RWPE1 (cell line): ENCODE measurements around the gene ERGIC1.
A peak's percentile ranks its signal among the peaks of the same experiment; 100 is the strongest.
"Not testable (repeated sequence)": the region's sequence is repeated elsewhere in the genome, so short reads cannot be mapped to it uniquely, and the experiment has no call there.

Experiments used
- CTCF ChIA-PET: fragments of 350-600 bp; sonication (Branson Sonifier 250); formaldehyde crosslinking; extraction: SDS; loops from one replicate; lab custom pipeline; 2021; lab: Yijun Ruan, JAX
- POLR2A ChIA-PET: fragments of 400-600 bp; formaldehyde crosslinking; extraction: SDS; loops from one replicate; lab custom pipeline; 2020; ENCODE audit warnings: antibody characterized with exemption; ENCODE audit not compliant: low non-redundant PET; lab: Yijun Ruan, JAX
- DNase-seq: peaks from one replicate; pipeline ENCODE4 v3.0.0; 2012; ENCODE audit warnings: low spot score
- H3K27ac ChIP-seq: fragments of 450-650 bp; 2 replicates; pipeline ENCODE4 v1.5.1; 2017
- CTCF ChIP-seq: fragments of 450-650 bp; conservative IDR thresholded peaks from 2 replicates; pipeline ENCODE4 v1.5.1; 2017; ENCODE audit warnings: low read depth, mild to moderate bottlenecking

ERGIC1 gene

DNA sequence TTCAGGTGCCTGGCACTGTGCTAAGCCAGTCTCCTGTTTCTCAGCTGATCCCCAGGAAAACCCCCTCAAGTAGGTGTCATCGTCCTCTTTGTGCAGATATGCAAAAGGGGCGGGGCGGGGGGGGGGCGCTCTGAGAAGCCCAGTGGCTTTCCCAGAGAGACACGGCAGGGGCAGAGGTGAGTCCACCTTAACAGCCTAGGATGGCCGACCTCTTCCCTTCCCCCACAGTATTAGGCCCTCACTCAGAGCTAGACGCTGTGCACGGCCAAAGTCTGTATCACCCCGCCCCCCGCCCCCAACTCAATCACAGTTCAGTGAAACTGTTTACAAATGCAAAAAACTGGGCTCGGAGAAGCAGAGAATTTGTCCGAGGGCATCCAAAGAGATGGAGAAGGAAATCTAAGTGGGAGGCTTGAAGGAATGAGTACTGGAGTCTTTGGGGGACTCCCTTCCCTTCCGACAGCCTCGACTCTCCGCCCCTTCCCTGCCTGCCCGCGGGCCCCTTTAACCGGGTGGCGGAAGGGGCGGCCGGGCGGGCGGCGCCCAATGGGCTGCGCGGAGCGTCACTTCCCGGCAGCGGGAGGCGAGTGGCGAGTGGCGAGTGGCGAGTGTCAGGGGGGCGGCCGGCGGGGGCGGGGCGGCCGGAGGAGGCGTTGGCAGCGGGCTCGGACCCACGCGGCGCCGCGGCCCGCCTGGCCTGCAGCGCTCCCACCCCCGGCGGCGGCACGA lies at the start of gene ERGIC1:
ERGIC1 (plus strand) TSS at position 566 of the 729 bp plus-strand sequence; CDS start at position 729, 163 bp downstream.
- peak within 1 kb of the TSS; percentile 79 for H3K27ac ChIP-seq
- ChIA-PET CTCF (interaction anchor here (0.8 kb wide), 1 partner anchor 63 kb away, joined by 3 read pairs; the partner anchor contains the start of gene DUSP1), POLR2A (no interaction called here)
- peak; percentile 84 for DNase-seq
- TF ChIP-seq CTCF, result no peak

- no peak for TF ChIP-seq CTCF
- POLR2A ChIA-PET, result no interaction called here
- CTCF ChIA-PET, result no interaction called here
- no peak for DNase-seq
- H3K27ac ChIP-seq, result no peak overlapping the region
These were observed 48.5 kb upstream of the ERGIC1 start for GRCh38 chr5:172785429-172786088.

DNA sequence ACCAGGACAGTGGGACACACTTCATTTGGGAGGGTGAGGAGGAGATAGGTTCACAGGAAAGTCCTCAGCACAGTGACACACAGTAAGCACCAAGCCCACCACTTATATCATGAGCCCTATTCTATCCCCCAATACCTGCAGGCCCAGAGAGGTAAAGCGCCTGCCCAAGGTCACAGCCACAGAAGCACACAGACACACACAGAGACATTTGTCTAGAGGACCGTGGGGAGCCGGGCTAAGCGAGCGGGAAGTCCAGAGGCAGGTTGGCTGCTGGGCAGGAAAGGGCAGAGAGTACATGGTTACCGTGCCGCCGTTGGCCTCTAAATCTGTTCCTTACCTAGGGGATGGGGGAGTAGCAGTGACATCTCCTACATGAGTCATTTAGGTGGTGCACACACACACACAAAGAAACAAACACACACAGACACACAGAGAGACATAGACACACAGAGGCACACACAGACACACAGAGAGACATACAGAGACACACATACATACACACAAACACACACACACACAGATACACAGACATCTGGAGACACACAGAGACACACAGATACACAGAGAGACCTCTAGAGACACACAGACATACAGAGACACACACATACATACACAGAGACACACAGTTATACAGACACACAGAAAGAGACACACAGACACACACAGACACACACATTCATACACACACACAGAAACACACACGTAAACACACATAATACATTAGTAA lies 47.2 kb upstream of the ERGIC1 start:
- H3K27ac ChIP-seq, result no peak overlapping the region
- ChIA-PET CTCF (interaction anchor here (0.6 kb wide), 1 partner anchor 26 kb away, joined by 3 read pairs; no protein-coding TSS in a partner anchor), POLR2A (no interaction called here)
- no peak for DNase-seq
- no peak for TF ChIP-seq CTCF

DNA sequence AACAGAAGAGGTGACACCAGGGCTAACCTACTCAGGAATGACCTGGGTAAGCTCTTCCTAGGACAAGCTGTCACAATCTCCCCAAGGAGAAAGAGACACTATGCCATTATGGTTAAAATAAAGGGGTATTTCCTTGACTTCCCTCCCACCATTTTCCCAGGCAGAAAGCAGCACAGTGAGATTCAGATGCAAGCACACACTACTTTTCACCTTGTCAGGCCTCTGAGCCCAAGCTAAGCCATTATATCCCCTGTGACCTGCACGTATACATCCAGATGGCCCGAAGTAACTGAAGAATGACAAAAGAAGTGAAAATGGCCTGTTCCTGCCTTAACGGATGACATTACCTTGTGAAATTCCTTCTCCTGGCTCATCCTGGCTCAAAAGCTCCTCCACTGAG lies 46.5 kb upstream of the ERGIC1 start:
- CTCF ChIA-PET, result interaction anchor here (0.6 kb wide), 1 partner anchor 27 kb away, joined by 3 read pairs; no protein-coding TSS in a partner anchor
- DNase-seq, H3K27ac ChIP-seq, POLR2A ChIA-PET: not testable (repeated sequence)

DNA sequence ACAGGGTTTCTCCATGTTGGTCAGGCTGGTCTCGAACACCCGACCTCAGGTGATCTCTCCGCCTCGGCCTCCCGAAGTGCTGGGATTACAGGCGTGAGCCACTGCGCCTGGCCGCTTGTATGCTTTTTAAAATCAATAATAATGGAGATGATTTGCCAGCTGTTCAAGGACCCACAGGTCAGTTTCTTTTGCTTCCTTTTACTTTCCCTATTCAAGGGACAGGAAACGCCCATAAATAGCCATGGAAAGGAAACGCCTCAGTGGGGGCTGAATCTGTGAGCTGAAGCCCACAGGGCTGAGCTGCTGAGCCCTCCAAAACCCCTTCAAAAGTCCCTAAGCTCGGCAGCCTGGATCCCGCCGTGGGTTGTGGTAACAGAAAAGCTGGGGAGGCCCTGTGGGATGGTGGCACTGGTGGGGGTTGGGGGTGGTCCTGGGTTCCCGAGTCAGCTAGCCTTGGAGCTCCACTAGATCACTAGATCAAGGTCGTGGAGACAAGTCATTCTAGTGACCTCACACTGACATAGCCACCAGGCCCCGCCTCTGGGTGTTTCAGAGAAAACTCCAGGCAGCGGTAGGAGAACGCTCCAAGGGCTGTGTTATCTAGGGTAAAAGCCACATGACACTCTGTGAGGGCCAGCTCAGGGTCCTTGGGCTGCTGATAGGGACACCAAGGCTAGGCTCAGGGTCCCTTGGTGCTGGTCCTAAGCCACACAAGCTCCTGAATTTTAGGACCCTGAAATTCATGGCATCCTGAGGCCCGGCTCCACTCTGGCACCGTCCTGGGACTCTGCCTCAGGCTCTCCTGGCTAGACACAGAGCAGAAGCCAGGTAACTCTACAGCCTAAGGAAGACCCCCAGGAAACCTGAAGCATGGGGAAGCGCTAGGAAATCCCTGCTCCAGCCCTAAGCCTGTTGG lies 45.0 kb upstream of the ERGIC1 start:
- ChIA-PET CTCF (interaction anchor here (0.7 to 0.9 kb wide), 2 partner anchors 17 to 25 kb away, joined by 4 to 5 read pairs; no protein-coding TSS in a partner anchor), POLR2A (interaction anchor here (0.7 kb wide), 1 partner anchor 239 kb away, joined by 4 read pairs; no protein-coding TSS in a partner anchor)
- no peak for TF ChIP-seq CTCF
- no peak for DNase-seq
- H3K27ac ChIP-seq, result peak overlapping the region; percentile 50
